PC-3 (cell line): ENCODE measurements around the gene ANKS1B. TPM values are rescaled to one million over a fixed set of nuclear protein-coding genes. Genes with fewer than 3 reads are reported as not detected.

Source experiments
- ATAC-seq: fragments of 200-7000 bp; cut with Tn5 transposase; 2 replicates; pipeline ENCODE4 v1.9.1; 2020; ENCODE audit warnings: mild to moderate bottlenecking, moderate library complexity
- BruUV-seq: library from RNA; stranded (reverse); fragments of 400-500 nt; replicated peaks from 2 replicates; lab custom pipeline; 2021; lab: Mats Ljungman, UMichigan
- CTCF ChIA-PET: fragments of 300-600 bp; sonication (Branson Sonifier 250); formaldehyde crosslinking; loops from one replicate; lab custom pipeline; 2022; ENCODE audit warnings: antibody characterized with exemption; lab: Charles Lee
- POLR2A ChIA-PET: fragments of 300-600 bp; sonication (Branson Sonifier 250); formaldehyde crosslinking; loops from one replicate; lab custom pipeline; 2022; ENCODE audit warnings: antibody characterized with exemption; ENCODE audit not compliant: unreplicated experiment; lab: Charles Lee
- DNase-seq: peaks from one replicate; pipeline ENCODE4 v3.0.0-alpha.2; 2015
- H2AFZ ChIP-seq: fragments of 300-600 bp; sonication (generic); 2 replicates; pipeline ENCODE4 v1.6.0; 2016; ENCODE audit warnings: antibody characterized with exemption, low read length
- H3F3A ChIP-seq: fragments of 300-600 bp; sonication (generic); one replicate; pipeline ENCODE4 v1.6.0; 2017; ENCODE audit warnings: antibody characterized with exemption, low read length, control low read depth, mild to moderate bottlenecking; ENCODE audit not compliant: unreplicated experiment
- H3K27ac ChIP-seq: fragments of 300-600 bp; sonication (generic); 2 replicates; pipeline ENCODE4 v1.5.1; 2016; ENCODE audit warnings: mild to moderate bottlenecking, low read length
- H3K27me3 ChIP-seq: fragments of 300-600 bp; sonication (generic); 2 replicates; pipeline ENCODE4 v1.6.1; 2016; ENCODE audit warnings: low read length, mixed read lengths
- H3K36me3 ChIP-seq: fragments of 300-600 bp; sonication (generic); 2 replicates; pipeline ENCODE4 v1.6.1; 2016; ENCODE audit warnings: low read depth, mixed run types, low read length, mixed read lengths
- H3K4me1 ChIP-seq: fragments of 300-600 bp; sonication (generic); 2 replicates; pipeline ENCODE4 v1.5.1; 2016; ENCODE audit warnings: low read length; ENCODE audit not compliant: insufficient read depth
- H3K4me2 ChIP-seq: fragments of 300-600 bp; sonication (generic); 2 replicates; pipeline ENCODE4 v1.6.0; 2016; ENCODE audit warnings: low read length
- H3K4me3 ChIP-seq: fragments of 300-600 bp; sonication (generic); 2 replicates; pipeline ENCODE4 v1.5.1; 2016; ENCODE audit warnings: mild to moderate bottlenecking, low read length, mixed read lengths
- H3K79me2 ChIP-seq: fragments of 300-600 bp; sonication (generic); 2 replicates; pipeline ENCODE4 v1.6.1; 2017; ENCODE audit warnings: low read length, mixed read lengths
- H3K9ac ChIP-seq: fragments of 300-600 bp; sonication (generic); 2 replicates; pipeline ENCODE4 v1.6.0; 2016; ENCODE audit warnings: mild to moderate bottlenecking, low read length
- H3K9me2 ChIP-seq: fragments of 300-600 bp; sonication (generic); replicated peaks from 2 replicates; pipeline ENCODE4 v1.6.1; 2016; ENCODE audit warnings: mixed run types, low read length, mixed read lengths
- H3K9me3 ChIP-seq: fragments of 300-600 bp; sonication (generic); 2 replicates; pipeline ENCODE4 v1.6.1; 2016; ENCODE audit warnings: low read length, mixed read lengths
- H4K20me1 ChIP-seq: fragments of 300-600 bp; sonication (generic); 2 replicates; pipeline ENCODE4 v1.6.1; 2016; ENCODE audit warnings: low read length, mixed read lengths
- EZH2 ChIP-seq: fragments of 300-600 bp; sonication (generic); IDR thresholded peaks from one replicate; pipeline ENCODE4 v1.6.1; 2017; ENCODE audit warnings: antibody characterized with exemption, mild to moderate bottlenecking, low read length; ENCODE audit not compliant: unreplicated experiment
- EZH2phosphoT487 ChIP-seq: fragments of 300-600 bp; sonication (generic); IDR thresholded peaks from 2 replicates; pipeline ENCODE4 v1.6.1; 2018; ENCODE audit warnings: mild to moderate bottlenecking, antibody characterized with exemption, low read length, borderline replicate concordance
- intact Hi-C: fragments of 100-400 bp; cut with micrococcal nuclease; formaldehyde crosslinking; loops from 2 replicates; pipeline ENCODE4 v1.9.0; 2023
- total RNA-seq: library from RNA; depleted of rRNA; stranded (reverse); fragments of >200 nt; gene quantifications from 2 replicates; pipeline ENCODE4 v1.2.3, GENCODE V29; 2014
- TF ChIP-seq, protein P1 (sequence below): fragments of 300-600 bp; sonication (generic); conservative IDR thresholded peaks from 2 replicates; pipeline ENCODE4 v1.5.1; 2017; ENCODE audit warnings: antibody characterized with exemption, low read depth, mild to moderate bottlenecking, low read length

Gene ANKS1B
- total RNA-seq, 1 experiment from 2014 or later = 0.07 TPM

DNA sequence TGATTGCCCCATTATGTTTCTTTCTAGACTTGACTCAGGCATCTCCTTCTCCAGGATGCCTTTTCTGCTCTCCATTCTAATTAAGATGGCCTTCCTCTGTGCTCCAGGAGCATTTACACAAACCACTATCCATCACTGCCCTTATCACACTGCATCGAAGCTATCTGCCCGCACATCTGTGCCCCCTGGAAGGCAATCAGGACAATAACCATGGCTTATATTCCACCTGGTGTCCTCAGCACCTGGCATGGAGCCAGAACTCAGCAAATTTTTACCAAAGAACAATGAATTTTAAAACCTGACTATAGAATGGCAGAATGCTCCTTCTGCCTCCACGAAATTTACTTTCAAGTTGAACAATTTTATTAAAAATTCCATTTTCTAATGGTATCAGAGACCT lies 873.9 kb downstream of the ANKS1B start:
- H3F3A ChIP-seq = no peaks in the 10 kb centered on the region
- no peaks in the 10 kb centered on the region for H3K9me3 ChIP-seq
- H2AFZ ChIP-seq = no peak overlapping the region
- H4K20me1 ChIP-seq = no peaks in the 10 kb centered on the region
- H3K4me1 ChIP-seq = no peaks in the 10 kb centered on the region
- TF ChIP-seq EZH2 (no peak), EZH2phosphoT487 (no peak)
- TF ChIP-seq, protein P1, sequence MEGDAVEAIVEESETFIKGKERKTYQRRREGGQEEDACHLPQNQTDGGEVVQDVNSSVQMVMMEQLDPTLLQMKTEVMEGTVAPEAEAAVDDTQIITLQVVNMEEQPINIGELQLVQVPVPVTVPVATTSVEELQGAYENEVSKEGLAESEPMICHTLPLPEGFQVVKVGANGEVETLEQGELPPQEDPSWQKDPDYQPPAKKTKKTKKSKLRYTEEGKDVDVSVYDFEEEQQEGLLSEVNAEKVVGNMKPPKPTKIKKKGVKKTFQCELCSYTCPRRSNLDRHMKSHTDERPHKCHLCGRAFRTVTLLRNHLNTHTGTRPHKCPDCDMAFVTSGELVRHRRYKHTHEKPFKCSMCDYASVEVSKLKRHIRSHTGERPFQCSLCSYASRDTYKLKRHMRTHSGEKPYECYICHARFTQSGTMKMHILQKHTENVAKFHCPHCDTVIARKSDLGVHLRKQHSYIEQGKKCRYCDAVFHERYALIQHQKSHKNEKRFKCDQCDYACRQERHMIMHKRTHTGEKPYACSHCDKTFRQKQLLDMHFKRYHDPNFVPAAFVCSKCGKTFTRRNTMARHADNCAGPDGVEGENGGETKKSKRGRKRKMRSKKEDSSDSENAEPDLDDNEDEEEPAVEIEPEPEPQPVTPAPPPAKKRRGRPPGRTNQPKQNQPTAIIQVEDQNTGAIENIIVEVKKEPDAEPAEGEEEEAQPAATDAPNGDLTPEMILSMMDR = no peak
- no peak overlapping the region for H3K4me2 ChIP-seq
- no peaks in the 10 kb centered on the region for H3K79me2 ChIP-seq
- H3K27ac ChIP-seq = no peak overlapping the region
- DNase-seq = no peak
- ChIA-PET POLR2A (no interaction called here), CTCF (no interaction called here)
- no peaks in the 10 kb centered on the region for H3K9me2 ChIP-seq
- no TSS peak for BruUV-seq
- intact Hi-C loops = no loop called here
- H3K4me3 ChIP-seq = no peak overlapping the region
- H3K9ac ChIP-seq = no peak overlapping the region
- ATAC-seq = no peak
- H3K27me3 ChIP-seq = peaks cover 11% of the 10 kb centered on the region; the same call in 1 of the 2 replicates
- H3K36me3 ChIP-seq = no peaks in the 10 kb centered on the region

DNA sequence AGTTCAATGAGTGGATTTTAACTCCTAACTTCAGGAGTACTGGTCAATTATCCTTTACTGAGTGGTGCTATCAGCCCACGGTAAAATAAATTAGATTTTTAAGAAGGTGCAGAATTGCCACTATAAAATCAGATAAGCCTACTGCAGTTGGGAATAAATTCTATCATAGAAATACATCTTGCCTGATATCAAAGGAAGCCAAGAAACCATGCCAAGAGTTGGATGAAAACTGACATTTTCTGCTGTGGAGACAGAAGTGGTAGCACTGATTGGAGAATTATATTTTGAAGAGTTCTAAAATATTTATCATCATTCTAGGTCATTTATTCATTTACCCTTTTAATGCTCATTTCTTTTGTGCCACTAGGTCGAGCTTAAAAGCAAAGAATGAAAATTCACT lies 874.5 kb downstream of the ANKS1B start:
- no peak for TF ChIP-seq EZH2phosphoT487
- TF ChIP-seq, protein P1 = no peak
- H3K36me3 ChIP-seq = no peaks in the 10 kb centered on the region
- no peak overlapping the region for H3K4me3 ChIP-seq
- BruUV-seq = no TSS peak
- no peaks in the 10 kb centered on the region for H3F3A ChIP-seq
- H4K20me1 ChIP-seq = no peaks in the 10 kb centered on the region
- ChIA-PET CTCF (no interaction called here), POLR2A (no interaction called here)
- no peaks in the 10 kb centered on the region for H3K9me2 ChIP-seq
- DNase-seq = no peak
- no peaks in the 10 kb centered on the region for H3K79me2 ChIP-seq
- no peak overlapping the region for H3K9ac ChIP-seq
- no peak for ATAC-seq
- H3K27ac ChIP-seq = no peak overlapping the region
- peaks cover 15% of the 10 kb centered on the region; the same call in 1 of the 2 replicates for H3K27me3 ChIP-seq
- intact Hi-C loops = no loop called here
- H3K4me1 ChIP-seq = no peaks in the 10 kb centered on the region
- H3K9me3 ChIP-seq = no peaks in the 10 kb centered on the region
- H3K4me2 ChIP-seq = no peak overlapping the region
- no peak overlapping the region for H2AFZ ChIP-seq

DNA sequence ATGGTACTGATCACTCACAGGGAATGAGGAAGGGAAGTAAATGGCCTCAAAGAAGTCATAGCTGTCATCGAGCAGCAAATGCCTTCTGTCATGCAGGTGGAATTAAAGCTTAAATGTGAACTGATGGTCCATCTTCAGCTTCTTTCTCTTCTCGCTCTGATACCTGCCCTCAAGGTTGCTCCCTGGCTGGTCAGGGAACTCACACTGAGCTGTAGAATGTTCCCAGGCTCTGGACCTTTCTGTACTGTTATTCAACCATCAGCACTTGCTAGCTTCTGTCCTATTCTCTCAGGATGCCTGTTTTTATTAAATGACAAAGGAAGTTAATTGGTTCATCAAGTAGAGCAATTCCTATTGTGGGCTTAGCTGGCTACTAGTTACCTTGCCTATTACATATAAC lies 875.8 kb downstream of the ANKS1B start:
- ATAC-seq (no peak), DNase-seq (no peak)
- Histone ChIP-seq H2AFZ (no peak overlapping the region), H3F3A (no peaks in the 10 kb centered on the region), H4K20me1 (no peaks in the 10 kb centered on the region), H3K4me3 (no peak overlapping the region), H3K27me3 (peaks cover 22% of the 10 kb centered on the region), H3K36me3 (no peaks in the 10 kb centered on the region), H3K9me3 (no peaks in the 10 kb centered on the region), H3K9ac (no peak overlapping the region), H3K79me2 (no peaks in the 10 kb centered on the region), H3K9me2 (no peaks in the 10 kb centered on the region), H3K4me2 (no peak overlapping the region), H3K27ac (no peak overlapping the region), H3K4me1 (no peaks in the 10 kb centered on the region)
- ChIA-PET CTCF (no interaction called here), POLR2A (no interaction called here)
- BruUV-seq = no TSS peak
- TF ChIP-seq EZH2 = no peak
- TF ChIP-seq, protein P1 = no peak
- TF ChIP-seq EZH2phosphoT487 = no peak
- intact Hi-C loops = no loop called here
